ENCODE data around the gene LNX1.

DNA sequence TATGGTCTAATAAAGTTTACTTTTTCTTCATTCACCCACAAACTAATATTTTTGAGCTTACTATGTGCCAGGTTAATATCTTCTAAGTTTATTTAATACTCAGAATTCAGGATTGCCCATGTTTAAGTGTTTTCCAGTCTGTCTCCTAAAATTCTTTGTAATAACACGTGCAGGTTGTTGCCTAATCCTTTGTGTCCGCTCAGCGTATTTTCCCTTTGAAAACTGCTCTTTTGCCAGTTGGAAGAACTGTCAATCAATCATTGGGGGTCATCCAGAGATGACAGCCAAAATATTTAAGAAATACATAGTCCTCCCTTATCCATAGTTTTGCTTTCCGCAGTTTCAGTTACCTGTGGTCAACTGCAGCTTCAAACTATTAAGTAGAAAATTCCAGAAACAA is 63.4 kb downstream of the LNX1 start:
- no peak for TF ChIP-seq PPARA (CRISPR knock-in tag; IDR thresholded peaks at IDR 0.05; ENCODE audit: borderline replicate concordance)
- TF ChIP-seq RARB (CRISPR knock-in tag; IDR thresholded peaks at IDR 0.05) = no peak
- TF ChIP-seq, protein P1, sequence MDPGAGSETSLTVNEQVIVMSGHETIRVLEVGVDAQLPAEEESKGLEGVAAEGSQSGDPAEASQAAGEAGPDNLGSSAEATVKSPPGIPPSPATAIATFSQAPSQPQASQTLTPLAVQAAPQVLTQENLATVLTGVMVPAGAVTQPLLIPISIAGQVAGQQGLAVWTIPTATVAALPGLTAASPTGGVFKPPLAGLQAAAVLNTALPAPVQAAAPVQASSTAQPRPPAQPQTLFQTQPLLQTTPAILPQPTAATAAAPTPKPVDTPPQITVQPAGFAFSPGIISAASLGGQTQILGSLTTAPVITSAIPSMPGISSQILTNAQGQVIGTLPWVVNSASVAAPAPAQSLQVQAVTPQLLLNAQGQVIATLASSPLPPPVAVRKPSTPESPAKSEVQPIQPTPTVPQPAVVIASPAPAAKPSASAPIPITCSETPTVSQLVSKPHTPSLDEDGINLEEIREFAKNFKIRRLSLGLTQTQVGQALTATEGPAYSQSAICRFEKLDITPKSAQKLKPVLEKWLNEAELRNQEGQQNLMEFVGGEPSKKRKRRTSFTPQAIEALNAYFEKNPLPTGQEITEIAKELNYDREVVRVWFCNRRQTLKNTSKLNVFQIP (CRISPR knock-in tag; IDR thresholded peaks at IDR 0.05; ENCODE audit: borderline replicate concordance, low read depth) = no peak
- TF ChIP-seq, protein P2, sequence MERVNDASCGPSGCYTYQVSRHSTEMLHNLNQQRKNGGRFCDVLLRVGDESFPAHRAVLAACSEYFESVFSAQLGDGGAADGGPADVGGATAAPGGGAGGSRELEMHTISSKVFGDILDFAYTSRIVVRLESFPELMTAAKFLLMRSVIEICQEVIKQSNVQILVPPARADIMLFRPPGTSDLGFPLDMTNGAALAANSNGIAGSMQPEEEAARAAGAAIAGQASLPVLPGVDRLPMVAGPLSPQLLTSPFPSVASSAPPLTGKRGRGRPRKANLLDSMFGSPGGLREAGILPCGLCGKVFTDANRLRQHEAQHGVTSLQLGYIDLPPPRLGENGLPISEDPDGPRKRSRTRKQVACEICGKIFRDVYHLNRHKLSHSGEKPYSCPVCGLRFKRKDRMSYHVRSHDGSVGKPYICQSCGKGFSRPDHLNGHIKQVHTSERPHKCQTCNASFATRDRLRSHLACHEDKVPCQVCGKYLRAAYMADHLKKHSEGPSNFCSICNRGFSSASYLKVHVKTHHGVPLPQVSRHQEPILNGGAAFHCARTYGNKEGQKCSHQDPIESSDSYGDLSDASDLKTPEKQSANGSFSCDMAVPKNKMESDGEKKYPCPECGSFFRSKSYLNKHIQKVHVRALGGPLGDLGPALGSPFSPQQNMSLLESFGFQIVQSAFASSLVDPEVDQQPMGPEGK (CRISPR knock-in tag; IDR thresholded peaks at IDR 0.05; ENCODE audit: borderline replicate concordance) = no peak
- TF ChIP-seq ZFP30 (CRISPR knock-in tag; IDR thresholded peaks at IDR 0.05) = no peak
- no peak for TF ChIP-seq ZC3H10 (CRISPR knock-in tag; IDR thresholded peaks at IDR 0.05)
- TF ChIP-seq, protein P3, sequence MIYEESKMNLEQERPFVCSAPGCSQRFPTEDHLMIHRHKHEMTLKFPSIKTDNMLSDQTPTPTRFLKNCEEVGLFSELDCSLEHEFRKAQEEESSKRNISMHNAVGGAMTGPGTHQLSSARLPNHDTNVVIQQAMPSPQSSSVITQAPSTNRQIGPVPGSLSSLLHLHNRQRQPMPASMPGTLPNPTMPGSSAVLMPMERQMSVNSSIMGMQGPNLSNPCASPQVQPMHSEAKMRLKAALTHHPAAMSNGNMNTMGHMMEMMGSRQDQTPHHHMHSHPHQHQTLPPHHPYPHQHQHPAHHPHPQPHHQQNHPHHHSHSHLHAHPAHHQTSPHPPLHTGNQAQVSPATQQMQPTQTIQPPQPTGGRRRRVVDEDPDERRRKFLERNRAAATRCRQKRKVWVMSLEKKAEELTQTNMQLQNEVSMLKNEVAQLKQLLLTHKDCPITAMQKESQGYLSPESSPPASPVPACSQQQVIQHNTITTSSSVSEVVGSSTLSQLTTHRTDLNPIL (CRISPR knock-in tag; IDR thresholded peaks at IDR 0.05; ENCODE audit: low read depth) = no peak
- TF ChIP-seq ARNTL (CRISPR knock-in tag; IDR thresholded peaks at IDR 0.05; ENCODE audit: borderline replicate concordance, low read depth) = no peak
